GM23338 (cell line): Measurements from ENCODE around the gene ARHGEF9. TPM values are rescaled to one million over a fixed set of nuclear protein-coding genes. Genes with fewer than 3 reads are reported as not detected.

Source experiments
- ATAC-seq: fragments of 200-7000 bp; cut with Tn5 transposase; 3 replicates; pipeline ENCODE4 v1.9.1; 2020
- DNase-seq: peaks from one replicate; pipeline ENCODE4 v3.0.0-alpha.2; 2015; ENCODE audit warnings: low spot score
- H2AFZ ChIP-seq: fragments of 200-600 bp; sonication (generic); 2 replicates; pipeline ENCODE4 v1.8.0; 2016; ENCODE audit warnings: antibody characterized with exemption, mild to moderate bottlenecking, moderate library complexity
- H3F3A ChIP-seq: fragments of 200-600 bp; sonication (generic); replicated peaks from 2 replicates; pipeline ENCODE4 v1.8.0; 2017; ENCODE audit warnings: antibody characterized with exemption, mixed run types, low read depth
- H3K27ac ChIP-seq: fragments of 200-600 bp; sonication (generic); 2 replicates; pipeline ENCODE4 v1.6.1; 2016; ENCODE audit warnings: low read depth
- H3K27me3 ChIP-seq: fragments of 200-600 bp; sonication (generic); 2 replicates; pipeline ENCODE4 v1.8.0; 2016; ENCODE audit warnings: mild to moderate bottlenecking, mixed run types, moderate library complexity; ENCODE audit not compliant: insufficient read depth
- H3K36me3 ChIP-seq: fragments of 200-600 bp; sonication (generic); 2 replicates; pipeline ENCODE4 v1.8.0; 2016; ENCODE audit warnings: mild to moderate bottlenecking; ENCODE audit not compliant: insufficient read depth
- H3K4me1 ChIP-seq: fragments of 200-600 bp; sonication (generic); 2 replicates; pipeline ENCODE4 v1.8.0; 2016; ENCODE audit warnings: mild to moderate bottlenecking, moderate library complexity; ENCODE audit not compliant: insufficient read depth
- H3K4me2 ChIP-seq: fragments of 200-600 bp; sonication (generic); 2 replicates; pipeline ENCODE4 v1.7.1; 2017; ENCODE audit warnings: mixed run types
- H3K4me3 ChIP-seq: fragments of 200-600 bp; sonication (generic); 2 replicates; pipeline ENCODE4 v1.6.1; 2016; ENCODE audit warnings: mixed run types
- H3K79me2 ChIP-seq: fragments of 200-600 bp; sonication (generic); replicated peaks from 2 replicates; pipeline ENCODE4 v1.8.0; 2017; ENCODE audit warnings: mild to moderate bottlenecking; ENCODE audit not compliant: insufficient read depth
- H3K9me2 ChIP-seq: fragments of 200-600 bp; sonication (generic); 2 replicates; pipeline ENCODE4 v1.8.0; 2017; ENCODE audit not compliant: insufficient read depth
- H4K20me1 ChIP-seq: fragments of 200-600 bp; sonication (generic); replicated peaks from 2 replicates; pipeline ENCODE4 v1.8.0; 2017; ENCODE audit warnings: mild to moderate bottlenecking; ENCODE audit not compliant: insufficient read depth
- H3K27ac Mint-ChIP-seq: 2 replicates; pipeline ENCODE4 v1.8.0; 2020; ENCODE audit warnings: inconsistent platforms, mild to moderate bottlenecking, moderate library complexity, mixed read lengths
- H3K27me3 Mint-ChIP-seq: 3 replicates; pipeline ENCODE4 v1.8.0; 2022; ENCODE audit warnings: low read depth, mild to moderate bottlenecking, moderate library complexity, mixed read lengths, inconsistent platforms; ENCODE audit not compliant: insufficient read depth, poor library complexity
- H3K36me3 Mint-ChIP-seq: 3 replicates; pipeline ENCODE4 v1.8.0; 2021; ENCODE audit warnings: low read depth, mild to moderate bottlenecking, inconsistent platforms, moderate library complexity, mixed read lengths
- H3K4me1 Mint-ChIP-seq: 3 replicates; pipeline ENCODE4 v1.8.0; 2020; ENCODE audit warnings: mild to moderate bottlenecking, inconsistent platforms, mixed read lengths
- H3K4me3 Mint-ChIP-seq: 3 replicates; pipeline ENCODE4 v1.8.0; 2021; ENCODE audit warnings: moderate library complexity, mild to moderate bottlenecking, inconsistent platforms, mixed read lengths
- H3K9me3 Mint-ChIP-seq: 3 replicates; pipeline ENCODE4 v1.8.0; 2020; ENCODE audit warnings: moderate library complexity, mild to moderate bottlenecking, inconsistent platforms, mixed read lengths
- CREB1 ChIP-seq: fragments of 250-450 bp; sonication (Bioruptor Pico); IDR thresholded peaks from 2 replicates; pipeline ENCODE4 v1.5.0; 2020; ENCODE audit warnings: low read depth, mild to moderate bottlenecking, moderate library complexity
- EZH2 ChIP-seq: fragments of 200-600 bp; sonication (generic); IDR thresholded peaks from one replicate; pipeline ENCODE4 v1.8.0; 2017; ENCODE audit warnings: antibody characterized with exemption, mild to moderate bottlenecking, low read depth; ENCODE audit not compliant: unreplicated experiment
- EZH2phosphoT487 ChIP-seq: fragments of 200-600 bp; sonication (generic); IDR thresholded peaks from one replicate; pipeline ENCODE4 v1.8.1; 2018; ENCODE audit warnings: antibody characterized with exemption; ENCODE audit not compliant: unreplicated experiment
- JUNB ChIP-seq: IDR thresholded peaks from one replicate; pipeline ENCODE4 v1.6.1; 2016; ENCODE audit warnings: antibody characterized with exemption; ENCODE audit not compliant: unreplicated experiment
- NANOG ChIP-seq: IDR thresholded peaks from 2 replicates; pipeline ENCODE4 v1.6.1; 2016; ENCODE audit warnings: antibody characterized with exemption, borderline replicate concordance
- POLR2AphosphoS5 ChIP-seq: IDR thresholded peaks from 2 replicates; pipeline ENCODE4 v1.6.1; 2016; ENCODE audit warnings: antibody characterized with exemption, low read depth
- STAT1 ChIP-seq: IDR thresholded peaks from one replicate; pipeline ENCODE4 v1.6.1; 2016; ENCODE audit warnings: antibody characterized with exemption; ENCODE audit not compliant: unreplicated experiment
- ZNF114 ChIP-seq: fragments of 250-450 bp; sonication (Bioruptor Pico); IDR thresholded peaks from 2 replicates; pipeline ENCODE4 v1.5.0; 2020; ENCODE audit warnings: mild to moderate bottlenecking, moderate library complexity
- polyA plus RNA-seq: library from polyadenylated mRNA; unstranded; fragments of >200 nt; fragmentation: Nextera tagmentation; extraction: Ambion mirVana; gene quantifications from 2 replicates; pipeline ENCODE4 v1.2.1, GENCODE V29; 2016
- total RNA-seq: library from RNA; depleted of rRNA; stranded (reverse); fragments of >200 nt; shearing (Covaris generic); gene quantifications from 2 replicates; pipeline ENCODE4 v1.2.3, GENCODE V29; 2014
- TF ChIP-seq, protein P1 (sequence below): IDR thresholded peaks from one replicate; pipeline ENCODE4 v1.6.1; 2018; ENCODE audit warnings: antibody characterized with exemption; ENCODE audit not compliant: unreplicated experiment
- TF ChIP-seq, protein P2 (sequence below): IDR thresholded peaks from 2 replicates; pipeline ENCODE4 v1.6.1; 2016; ENCODE audit warnings: antibody characterized with exemption
- TF ChIP-seq, protein P3 (sequence below), 2 experiments: fragments of 200-600 bp in 1 of 2; sonication (generic) in 1 of 2; conservative IDR thresholded peaks; 2 replicates each; pipeline versions ENCODE4 v1.5.1 to v1.6.1; 2016 to 2017; ENCODE audit warnings: antibody characterized with exemption in 2 of 2, low read depth in 2 of 2, mild to moderate bottlenecking in 2 of 2, moderate library complexity in 1 of 2
- TF ChIP-seq, protein P4 (sequence below): fragments of 250-450 bp; sonication (Bioruptor Pico); IDR thresholded peaks from 2 replicates; pipeline ENCODE4 v1.5.0; 2020; ENCODE audit warnings: mild to moderate bottlenecking, moderate library complexity

ARHGEF9 gene
- total and polyA plus RNA-seq, 2 experiments from 2014 or later, result 23.1 to 35.9 TPM

- TF ChIP-seq, protein P1, sequence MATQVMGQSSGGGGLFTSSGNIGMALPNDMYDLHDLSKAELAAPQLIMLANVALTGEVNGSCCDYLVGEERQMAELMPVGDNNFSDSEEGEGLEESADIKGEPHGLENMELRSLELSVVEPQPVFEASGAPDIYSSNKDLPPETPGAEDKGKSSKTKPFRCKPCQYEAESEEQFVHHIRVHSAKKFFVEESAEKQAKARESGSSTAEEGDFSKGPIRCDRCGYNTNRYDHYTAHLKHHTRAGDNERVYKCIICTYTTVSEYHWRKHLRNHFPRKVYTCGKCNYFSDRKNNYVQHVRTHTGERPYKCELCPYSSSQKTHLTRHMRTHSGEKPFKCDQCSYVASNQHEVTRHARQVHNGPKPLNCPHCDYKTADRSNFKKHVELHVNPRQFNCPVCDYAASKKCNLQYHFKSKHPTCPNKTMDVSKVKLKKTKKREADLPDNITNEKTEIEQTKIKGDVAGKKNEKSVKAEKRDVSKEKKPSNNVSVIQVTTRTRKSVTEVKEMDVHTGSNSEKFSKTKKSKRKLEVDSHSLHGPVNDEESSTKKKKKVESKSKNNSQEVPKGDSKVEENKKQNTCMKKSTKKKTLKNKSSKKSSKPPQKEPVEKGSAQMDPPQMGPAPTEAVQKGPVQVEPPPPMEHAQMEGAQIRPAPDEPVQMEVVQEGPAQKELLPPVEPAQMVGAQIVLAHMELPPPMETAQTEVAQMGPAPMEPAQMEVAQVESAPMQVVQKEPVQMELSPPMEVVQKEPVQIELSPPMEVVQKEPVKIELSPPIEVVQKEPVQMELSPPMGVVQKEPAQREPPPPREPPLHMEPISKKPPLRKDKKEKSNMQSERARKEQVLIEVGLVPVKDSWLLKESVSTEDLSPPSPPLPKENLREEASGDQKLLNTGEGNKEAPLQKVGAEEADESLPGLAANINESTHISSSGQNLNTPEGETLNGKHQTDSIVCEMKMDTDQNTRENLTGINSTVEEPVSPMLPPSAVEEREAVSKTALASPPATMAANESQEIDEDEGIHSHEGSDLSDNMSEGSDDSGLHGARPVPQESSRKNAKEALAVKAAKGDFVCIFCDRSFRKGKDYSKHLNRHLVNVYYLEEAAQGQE, result no peak
- TF ChIP-seq, protein P2, sequence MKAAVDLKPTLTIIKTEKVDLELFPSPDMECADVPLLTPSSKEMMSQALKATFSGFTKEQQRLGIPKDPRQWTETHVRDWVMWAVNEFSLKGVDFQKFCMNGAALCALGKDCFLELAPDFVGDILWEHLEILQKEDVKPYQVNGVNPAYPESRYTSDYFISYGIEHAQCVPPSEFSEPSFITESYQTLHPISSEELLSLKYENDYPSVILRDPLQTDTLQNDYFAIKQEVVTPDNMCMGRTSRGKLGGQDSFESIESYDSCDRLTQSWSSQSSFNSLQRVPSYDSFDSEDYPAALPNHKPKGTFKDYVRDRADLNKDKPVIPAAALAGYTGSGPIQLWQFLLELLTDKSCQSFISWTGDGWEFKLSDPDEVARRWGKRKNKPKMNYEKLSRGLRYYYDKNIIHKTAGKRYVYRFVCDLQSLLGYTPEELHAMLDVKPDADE, result no peak
- no peak for TF ChIP-seq CREB1 (CRISPR knock-in tag)
- TF ChIP-seq, protein P3, sequence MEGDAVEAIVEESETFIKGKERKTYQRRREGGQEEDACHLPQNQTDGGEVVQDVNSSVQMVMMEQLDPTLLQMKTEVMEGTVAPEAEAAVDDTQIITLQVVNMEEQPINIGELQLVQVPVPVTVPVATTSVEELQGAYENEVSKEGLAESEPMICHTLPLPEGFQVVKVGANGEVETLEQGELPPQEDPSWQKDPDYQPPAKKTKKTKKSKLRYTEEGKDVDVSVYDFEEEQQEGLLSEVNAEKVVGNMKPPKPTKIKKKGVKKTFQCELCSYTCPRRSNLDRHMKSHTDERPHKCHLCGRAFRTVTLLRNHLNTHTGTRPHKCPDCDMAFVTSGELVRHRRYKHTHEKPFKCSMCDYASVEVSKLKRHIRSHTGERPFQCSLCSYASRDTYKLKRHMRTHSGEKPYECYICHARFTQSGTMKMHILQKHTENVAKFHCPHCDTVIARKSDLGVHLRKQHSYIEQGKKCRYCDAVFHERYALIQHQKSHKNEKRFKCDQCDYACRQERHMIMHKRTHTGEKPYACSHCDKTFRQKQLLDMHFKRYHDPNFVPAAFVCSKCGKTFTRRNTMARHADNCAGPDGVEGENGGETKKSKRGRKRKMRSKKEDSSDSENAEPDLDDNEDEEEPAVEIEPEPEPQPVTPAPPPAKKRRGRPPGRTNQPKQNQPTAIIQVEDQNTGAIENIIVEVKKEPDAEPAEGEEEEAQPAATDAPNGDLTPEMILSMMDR (conservative IDR thresholded peaks at IDR 0.05; ENCODE audit: low read depth in 2 of 2), result no peak
- TF ChIP-seq EZH2, result no peak
- TF ChIP-seq ZNF114 (CRISPR knock-in tag), result no peak
- TF ChIP-seq STAT1, result no peak
- no peak for TF ChIP-seq POLR2AphosphoS5
Measured at GRCh38 chrX:63818156-63818555, 33.1 kb upstream of the ARHGEF9 start (continued).

DNA sequence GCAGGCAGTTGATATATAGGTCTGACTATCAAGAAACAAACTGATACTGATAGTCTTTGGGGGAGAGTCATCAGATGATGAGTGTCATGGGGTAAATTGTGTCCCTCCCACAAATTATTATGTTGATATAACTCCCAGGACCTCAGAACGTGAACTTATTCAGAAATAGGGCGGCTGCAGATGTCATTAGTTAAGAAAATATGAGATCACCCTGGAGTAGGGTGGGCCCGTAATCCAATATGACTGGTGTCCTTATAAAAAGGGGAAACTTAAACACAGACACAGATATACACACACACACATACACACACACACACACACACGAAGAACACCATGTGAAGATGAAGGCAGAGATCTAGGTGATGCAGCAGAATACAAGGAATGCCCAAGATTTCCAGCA, 32.7 kb upstream of the ARHGEF9 start:
- Mint-ChIP-seq H3K27me3 (no peaks in the 10 kb centered on the region), H3K4me1 (no peaks in the 10 kb centered on the region), H3K27ac (no peak overlapping the region), H3K9me3 (peaks cover 4% of the 10 kb centered on the region), H3K36me3 (no peaks in the 10 kb centered on the region), H3K4me3 (no peak overlapping the region)
- Histone ChIP-seq H3F3A (no peaks in the 10 kb centered on the region), H2AFZ (no peak overlapping the region), H3K79me2 (no peaks in the 10 kb centered on the region), H3K9me2 (no peaks in the 10 kb centered on the region), H3K4me1 (no peaks in the 10 kb centered on the region), H3K4me3 (no peak overlapping the region), H3K4me2 (no peak overlapping the region), H4K20me1 (no peaks in the 10 kb centered on the region), H3K36me3 (no peaks in the 10 kb centered on the region), H3K27ac (no peak overlapping the region), H3K27me3 (no peaks in the 10 kb centered on the region)
- DNase-seq (no peak), ATAC-seq (no peak)
- TF ChIP-seq, protein P4, sequence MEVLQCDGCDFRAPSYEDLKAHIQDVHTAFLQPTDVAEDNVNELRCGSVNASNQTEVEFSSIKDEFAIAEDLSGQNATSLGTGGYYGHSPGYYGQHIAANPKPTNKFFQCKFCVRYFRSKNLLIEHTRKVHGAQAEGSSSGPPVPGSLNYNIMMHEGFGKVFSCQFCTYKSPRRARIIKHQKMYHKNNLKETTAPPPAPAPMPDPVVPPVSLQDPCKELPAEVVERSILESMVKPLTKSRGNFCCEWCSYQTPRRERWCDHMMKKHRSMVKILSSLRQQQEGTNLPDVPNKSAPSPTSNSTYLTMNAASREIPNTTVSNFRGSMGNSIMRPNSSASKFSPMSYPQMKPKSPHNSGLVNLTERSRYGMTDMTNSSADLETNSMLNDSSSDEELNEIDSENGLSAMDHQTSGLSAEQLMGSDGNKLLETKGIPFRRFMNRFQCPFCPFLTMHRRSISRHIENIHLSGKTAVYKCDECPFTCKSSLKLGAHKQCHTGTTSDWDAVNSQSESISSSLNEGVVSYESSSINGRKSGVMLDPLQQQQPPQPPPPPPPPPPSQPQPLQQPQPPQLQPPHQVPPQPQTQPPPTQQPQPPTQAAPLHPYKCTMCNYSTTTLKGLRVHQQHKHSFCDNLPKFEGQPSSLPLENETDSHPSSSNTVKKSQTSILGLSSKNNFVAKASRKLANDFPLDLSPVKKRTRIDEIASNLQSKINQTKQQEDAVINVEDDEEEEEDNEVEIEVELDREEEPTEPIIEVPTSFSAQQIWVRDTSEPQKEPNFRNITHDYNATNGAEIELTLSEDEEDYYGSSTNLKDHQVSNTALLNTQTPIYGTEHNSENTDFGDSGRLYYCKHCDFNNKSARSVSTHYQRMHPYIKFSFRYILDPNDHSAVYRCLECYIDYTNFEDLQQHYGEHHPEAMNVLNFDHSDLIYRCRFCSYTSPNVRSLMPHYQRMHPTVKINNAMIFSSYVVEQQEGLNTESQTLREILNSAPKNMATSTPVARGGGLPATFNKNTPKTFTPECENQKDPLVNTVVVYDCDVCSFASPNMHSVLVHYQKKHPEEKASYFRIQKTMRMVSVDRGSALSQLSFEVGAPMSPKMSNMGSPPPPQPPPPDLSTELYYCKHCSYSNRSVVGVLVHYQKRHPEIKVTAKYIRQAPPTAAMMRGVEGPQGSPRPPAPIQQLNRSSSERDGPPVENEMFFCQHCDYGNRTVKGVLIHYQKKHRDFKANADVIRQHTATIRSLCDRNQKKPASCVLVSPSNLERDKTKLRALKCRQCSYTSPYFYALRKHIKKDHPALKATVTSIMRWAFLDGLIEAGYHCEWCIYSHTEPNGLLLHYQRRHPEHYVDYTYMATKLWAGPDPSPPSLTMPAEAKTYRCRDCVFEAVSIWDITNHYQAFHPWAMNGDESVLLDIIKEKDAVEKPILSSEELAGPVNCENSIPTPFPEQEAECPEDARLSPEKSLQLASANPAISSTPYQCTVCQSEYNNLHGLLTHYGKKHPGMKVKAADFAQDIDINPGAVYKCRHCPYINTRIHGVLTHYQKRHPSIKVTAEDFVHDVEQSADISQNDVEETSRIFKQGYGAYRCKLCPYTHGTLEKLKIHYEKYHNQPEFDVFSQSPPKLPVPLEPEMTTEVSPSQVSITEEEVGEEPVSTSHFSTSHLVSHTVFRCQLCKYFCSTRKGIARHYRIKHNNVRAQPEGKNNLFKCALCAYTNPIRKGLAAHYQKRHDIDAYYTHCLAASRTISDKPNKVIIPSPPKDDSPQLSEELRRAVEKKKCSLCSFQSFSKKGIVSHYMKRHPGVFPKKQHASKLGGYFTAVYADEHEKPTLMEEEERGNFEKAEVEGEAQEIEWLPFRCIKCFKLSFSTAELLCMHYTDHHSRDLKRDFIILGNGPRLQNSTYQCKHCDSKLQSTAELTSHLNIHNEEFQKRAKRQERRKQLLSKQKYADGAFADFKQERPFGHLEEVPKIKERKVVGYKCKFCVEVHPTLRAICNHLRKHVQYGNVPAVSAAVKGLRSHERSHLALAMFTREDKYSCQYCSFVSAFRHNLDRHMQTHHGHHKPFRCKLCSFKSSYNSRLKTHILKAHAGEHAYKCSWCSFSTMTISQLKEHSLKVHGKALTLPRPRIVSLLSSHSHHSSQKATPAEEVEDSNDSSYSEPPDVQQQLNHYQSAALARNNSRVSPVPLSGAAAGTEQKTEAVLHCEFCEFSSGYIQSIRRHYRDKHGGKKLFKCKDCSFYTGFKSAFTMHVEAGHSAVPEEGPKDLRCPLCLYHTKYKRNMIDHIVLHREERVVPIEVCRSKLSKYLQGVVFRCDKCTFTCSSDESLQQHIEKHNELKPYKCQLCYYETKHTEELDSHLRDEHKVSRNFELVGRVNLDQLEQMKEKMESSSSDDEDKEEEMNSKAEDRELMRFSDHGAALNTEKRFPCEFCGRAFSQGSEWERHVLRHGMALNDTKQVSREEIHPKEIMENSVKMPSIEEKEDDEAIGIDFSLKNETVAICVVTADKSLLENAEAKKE (CRISPR knock-in tag), result no peak
- TF ChIP-seq EZH2phosphoT487 (no peak), POLR2AphosphoS5 (no peak), JUNB (no peak), NANOG (no peak), CREB1 (CRISPR knock-in tag) (no peak)
